Cortex of kidney (tissue), 1 donor: ENCODE data around the gene MOB1B.
"Not testable (repeated sequence)": the region's sequence is repeated elsewhere in the genome, so short reads cannot be mapped to it uniquely, and the experiment has no call there.

Experiments used
- DNase-seq: peaks from one replicate; lab custom pipeline; 2025; lab: John Stamatoyannopoulos, UW

Gene MOB1B

DNA sequence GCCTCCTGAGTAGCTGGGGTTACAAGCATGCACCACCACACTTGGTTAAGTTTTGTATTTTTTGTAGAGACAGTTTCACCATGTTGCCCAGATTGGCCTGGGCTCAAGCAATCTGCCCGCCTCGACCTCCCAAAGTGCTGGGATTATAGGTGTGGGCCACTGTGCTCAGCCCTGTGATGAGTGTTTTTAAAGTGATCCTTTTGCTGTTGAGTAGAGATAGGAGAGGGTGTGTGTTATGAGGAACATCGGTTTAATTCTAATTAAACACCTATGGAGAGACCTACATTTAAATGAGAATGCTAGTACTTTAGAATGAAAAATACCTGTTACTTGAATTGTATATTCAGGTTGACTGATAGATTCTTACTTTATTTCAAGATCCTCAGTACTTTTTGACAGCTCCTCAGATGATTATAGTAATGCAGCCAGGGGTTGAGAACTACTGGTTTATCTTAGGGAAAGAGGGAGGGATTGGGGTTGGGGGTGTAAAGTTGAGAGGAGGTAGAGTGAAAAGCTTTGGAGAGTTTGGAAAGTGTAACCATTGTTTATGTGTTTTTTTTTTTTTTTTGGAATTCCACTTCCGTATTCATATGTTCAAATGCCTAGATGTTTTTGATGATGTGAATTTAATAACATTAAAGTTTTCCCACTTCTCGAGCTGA, 54.5 kb downstream of the MOB1B start:
- no peak for DNase-seq

GRCh38 chr4:70958681-70959080, 56.5 kb downstream of the MOB1B start:
- no peak for DNase-seq

GRCh38 chr4:70969076-70969475, 66.9 kb downstream of the MOB1B start:
- no peak for DNase-seq

- no peak for DNase-seq
These were observed 74.1 kb downstream of the MOB1B start for GRCh38 chr4:70976252-70976651.

GRCh38 chr4:70979445-70980008, 77.4 kb downstream of the MOB1B start:
- no peak for DNase-seq

DNA sequence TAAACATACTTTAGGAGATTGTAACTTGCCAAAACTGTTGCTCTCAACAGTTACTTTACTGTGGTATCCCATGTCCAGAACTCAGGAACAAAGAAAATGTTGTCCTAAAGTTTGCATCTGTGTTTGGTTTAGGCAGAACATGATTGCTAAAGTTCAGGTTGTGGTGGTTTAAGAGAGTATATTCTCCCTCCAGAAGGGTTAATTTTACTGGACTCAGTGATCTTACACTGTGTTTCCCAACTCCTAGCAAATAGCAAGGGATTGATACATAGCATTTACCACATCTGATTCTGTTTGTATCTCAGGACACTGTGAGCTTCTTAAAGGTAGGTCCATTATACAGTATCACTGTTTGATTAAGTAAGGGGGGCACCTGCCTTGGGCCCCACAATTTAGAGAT, 78.0 kb downstream of the MOB1B start:
- no peak for DNase-seq

DNA sequence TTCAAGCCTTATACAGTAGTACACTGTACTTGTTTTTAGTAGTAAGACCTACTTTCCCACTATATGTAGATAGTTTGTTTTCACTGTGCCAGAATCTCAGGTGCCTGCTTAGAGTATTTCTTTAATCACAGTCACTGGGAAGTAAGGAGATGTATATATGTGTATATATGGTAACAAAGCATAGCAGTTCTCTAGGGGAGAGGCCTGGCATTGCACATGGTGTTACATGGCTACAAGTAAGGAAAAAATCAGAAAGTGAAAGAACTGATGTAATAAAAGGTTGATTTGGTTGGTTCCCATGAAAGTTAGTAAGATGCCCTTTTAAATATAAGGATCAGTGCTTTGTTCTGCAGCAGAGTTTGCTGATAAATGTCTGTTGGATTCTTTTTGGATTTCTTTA, 81.9 kb downstream of the MOB1B start:
- no peak for DNase-seq

DNA sequence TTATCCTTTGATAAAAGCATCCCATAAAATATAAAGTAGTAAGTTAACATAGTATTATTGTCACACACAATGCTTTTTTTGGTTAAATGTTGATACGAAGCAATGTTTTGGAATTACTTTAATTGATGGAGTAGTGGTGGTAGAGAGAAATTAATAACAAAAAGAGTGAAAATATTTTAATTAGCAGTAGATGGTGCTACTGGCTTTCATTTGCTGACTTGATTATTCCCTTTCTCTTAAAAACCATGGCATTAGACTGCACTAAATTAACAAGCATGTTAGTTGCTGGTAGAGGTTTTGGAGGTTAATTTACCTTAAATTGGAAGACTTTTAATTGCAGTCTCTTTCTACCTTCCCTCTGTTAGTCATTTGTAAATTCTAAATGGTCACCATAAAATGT, 82.4 kb downstream of the MOB1B start:
- no peak for DNase-seq

DNA sequence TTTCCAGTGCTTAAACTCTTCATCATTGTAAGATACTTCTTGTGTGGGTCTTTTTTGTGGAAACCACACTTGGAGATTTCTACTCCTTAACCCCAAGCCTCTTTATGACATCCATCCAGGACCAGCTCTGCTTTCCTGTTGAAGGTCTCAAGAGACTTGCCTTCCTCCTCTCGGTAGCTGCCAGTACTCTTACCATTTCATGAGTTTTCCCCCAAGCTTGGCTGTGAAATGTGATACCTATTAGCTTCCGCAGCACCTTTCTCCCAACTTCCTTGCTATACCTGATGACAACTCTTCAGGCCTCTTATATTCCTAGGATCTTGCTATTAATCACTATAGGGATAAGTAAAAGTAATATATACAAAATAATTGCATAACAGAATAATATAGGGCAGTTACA, 89.4 kb downstream of the MOB1B start:
- DNase-seq = no peak

DNA sequence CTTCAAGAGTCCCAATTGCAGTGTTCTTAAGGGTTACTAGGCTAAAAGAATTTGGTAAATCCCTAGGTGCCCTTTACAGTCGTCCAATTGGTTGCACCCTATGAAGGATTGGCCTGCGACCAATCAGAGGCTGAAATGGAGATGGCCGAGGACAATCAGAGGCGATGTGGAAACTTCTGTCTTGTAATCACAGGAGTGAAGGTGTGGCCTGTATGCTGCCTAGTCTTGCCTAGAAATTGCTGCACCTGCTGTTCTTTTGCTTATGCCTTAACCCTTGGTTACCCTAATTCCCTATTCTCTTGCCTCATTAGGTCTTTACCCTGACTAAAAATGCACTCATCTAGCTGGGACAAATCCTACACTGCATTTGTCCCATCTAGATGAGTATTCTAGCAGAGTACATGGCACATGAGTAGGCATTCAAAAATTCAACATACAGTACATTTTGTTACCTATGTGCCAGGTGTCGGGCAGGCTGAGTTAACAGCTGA, 90.3 kb downstream of the MOB1B start:
- no peak for DNase-seq

- peak; percentile 50 for DNase-seq
These were observed 91.3 kb downstream of the MOB1B start, which contains the start of gene DCK for GRCh38 chr4:70993181-70994068. DCK (plus strand) TSS chr4:70993649; CDS start chr4:70993836, 187 bp downstream.

DNA sequence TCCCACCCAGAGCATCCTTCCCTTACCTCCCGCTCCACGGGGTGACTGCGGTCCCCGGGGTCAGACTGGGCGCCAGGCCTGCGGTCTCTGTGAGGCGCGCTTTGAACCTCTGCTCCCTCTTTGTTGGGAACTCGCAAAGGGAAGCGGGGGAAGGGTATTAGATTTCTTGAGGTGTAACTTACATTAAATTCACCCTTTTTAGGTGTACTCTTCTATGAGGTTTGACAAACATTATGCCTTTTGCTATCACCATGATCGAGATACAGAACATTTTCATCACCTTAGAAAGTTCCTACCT, 91.8 kb downstream of the MOB1B start:
- no peak for DNase-seq

DNA sequence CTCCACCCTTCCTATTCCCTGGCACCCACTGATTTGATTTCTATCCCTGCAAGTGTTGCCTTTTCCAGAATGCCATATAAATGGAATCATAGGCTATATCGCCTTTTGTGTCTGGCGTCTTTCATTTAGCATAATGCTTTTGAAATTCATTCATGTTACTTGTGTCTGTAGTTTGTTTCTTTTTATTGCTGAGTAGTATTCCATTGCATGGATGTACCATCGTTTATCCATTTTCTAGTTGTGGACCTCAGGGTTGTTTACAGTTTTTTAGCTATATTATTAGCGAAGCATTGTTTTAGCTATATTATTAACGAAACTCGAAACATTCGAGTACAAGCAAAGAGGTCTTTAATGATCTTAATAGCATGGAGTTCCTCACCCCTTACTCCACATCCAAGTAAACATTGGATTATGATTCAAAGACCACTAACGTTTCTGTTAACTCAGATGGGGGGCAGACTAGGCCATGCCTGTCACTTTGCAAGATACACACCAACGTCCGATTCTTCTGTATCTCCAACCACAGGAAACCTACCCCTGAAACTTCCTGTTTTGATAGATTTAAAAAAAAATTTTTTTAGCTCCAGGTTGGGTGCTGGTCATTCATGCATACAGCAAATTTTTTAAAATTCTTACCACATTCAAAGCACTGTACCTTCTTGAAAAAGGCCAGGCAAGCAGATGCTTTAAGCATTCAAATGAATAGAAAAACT, 92.4 kb downstream of the MOB1B start:
- DNase-seq = no peak

GRCh38 chr4:70996018-70996360, 93.8 kb downstream of the MOB1B start:
- no peak for DNase-seq

DNA sequence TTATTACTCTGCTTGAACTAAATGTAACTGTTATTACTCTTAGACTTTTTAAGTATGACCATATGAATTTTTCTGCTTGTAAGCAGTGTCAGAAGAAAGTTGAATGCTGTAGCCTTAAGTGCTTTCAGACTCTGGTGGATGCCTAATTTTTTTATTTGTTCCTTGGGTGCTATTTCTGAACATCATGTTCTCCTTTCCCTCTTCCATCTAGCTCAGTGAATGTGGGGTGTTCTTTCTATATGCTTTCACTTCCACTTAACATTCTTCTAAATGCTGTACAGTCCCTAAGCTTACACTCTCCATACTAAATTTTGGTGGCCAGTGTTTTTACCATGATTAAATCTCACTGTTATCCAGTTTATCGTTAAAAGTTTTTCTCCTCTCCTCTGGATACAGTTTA, 94.9 kb downstream of the MOB1B start:
- no peak for DNase-seq

DNA sequence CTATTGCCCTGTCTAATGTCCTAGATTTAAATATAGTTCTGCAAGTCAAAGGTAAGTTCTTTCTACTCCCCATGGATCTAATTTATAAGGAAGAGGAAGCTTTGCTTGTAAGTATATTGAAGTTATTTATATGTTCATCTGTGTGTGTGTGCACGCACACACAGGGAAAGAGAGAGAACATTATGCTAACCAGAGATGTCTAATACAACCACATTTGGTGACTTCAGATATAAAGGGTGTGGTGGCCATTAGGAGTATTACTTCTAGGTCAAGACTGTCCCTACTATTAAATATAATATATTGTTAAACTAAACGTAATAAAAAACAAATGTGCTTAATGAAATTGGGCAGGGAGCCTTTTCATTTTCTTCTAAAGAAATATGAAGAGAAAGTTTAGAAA, 95.4 kb downstream of the MOB1B start:
- no peak for DNase-seq

GRCh38 chr4:70999639-71000038, 97.5 kb downstream of the MOB1B start:
- not testable (repeated sequence) for DNase-seq

- DNase-seq = not testable (repeated sequence)
These were observed 99.2 kb downstream of the MOB1B start for GRCh38 chr4:71001363-71001762.

GRCh38 chr4:71004281-71004851, 102.2 kb downstream of the MOB1B start:
- no peak for DNase-seq

GRCh38 chr4:71005025-71005424, 102.9 kb downstream of the MOB1B start:
- not testable (repeated sequence) for DNase-seq

GRCh38 chr4:71006203-71006907, 104.2 kb downstream of the MOB1B start:
- no peak for DNase-seq

- DNase-seq = no peak
These were observed 106.0 kb downstream of the MOB1B start for GRCh38 chr4:71008196-71008595.
